HK-2 (cell line): ENCODE results near the gene MINDY3.
"Not testable (repeated sequence)": the region's sequence is repeated elsewhere in the genome, so short reads cannot be mapped to it uniquely, and the experiment has no call there.

Source experiments
- DNase-seq: peaks from one replicate; pipeline ENCODE4 v3.0.0-alpha.2; 2018; ENCODE audit not compliant: unreplicated experiment

MINDY3 gene

DNA sequence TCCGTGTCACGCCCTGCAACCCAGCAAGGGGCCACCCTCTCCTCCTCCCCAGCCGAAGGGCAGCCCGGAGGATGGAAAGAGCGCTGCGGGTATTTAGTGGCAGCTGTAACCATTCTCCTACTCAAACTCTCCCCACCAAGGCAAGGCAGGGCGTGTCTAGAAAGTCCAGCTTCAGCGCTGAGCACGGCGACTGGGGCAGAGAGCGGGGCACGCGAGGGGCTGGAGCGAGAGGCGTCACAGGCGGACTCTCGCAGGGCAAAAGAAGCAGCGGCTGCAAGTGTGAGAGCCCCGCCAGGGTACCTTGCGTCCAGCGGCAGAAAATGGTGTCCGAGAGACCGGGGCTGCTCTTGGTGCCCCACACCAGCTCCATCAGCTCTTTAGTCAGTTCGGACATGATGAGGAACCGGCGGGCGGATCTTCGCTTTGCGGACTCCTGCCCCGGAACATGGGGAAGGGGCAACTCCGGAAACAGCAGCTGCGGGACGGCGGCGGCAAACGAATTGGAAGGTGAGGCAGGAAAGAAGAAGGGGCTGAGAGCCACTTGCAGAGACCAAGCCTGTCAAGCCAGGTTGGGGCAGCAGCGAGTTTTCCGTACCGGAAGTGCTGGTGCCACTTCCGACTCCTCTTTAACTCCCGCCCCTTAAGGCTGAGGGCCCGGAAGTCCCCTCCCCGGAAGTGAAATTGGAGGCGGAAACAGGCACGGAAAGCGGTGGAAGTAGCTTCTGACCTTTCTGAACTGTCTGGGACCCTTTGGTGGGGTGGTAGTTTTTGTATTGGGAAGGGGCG, at the start of gene MINDY3:
TSS of gene MINDY3 (minus strand) at position 602 of the 786 bp plus-strand sequence. CDS start at position 394, 208 bp downstream.
- DNase-seq: peak; percentile 68

- DNase-seq: no peak
These were observed 41.6 kb upstream of the MINDY3 start for GRCh38 chr10:15901889-15902288.

GRCh38 chr10:15898046-15898445, 37.7 kb upstream of the MINDY3 start:
- DNase-seq: no peak

DNA sequence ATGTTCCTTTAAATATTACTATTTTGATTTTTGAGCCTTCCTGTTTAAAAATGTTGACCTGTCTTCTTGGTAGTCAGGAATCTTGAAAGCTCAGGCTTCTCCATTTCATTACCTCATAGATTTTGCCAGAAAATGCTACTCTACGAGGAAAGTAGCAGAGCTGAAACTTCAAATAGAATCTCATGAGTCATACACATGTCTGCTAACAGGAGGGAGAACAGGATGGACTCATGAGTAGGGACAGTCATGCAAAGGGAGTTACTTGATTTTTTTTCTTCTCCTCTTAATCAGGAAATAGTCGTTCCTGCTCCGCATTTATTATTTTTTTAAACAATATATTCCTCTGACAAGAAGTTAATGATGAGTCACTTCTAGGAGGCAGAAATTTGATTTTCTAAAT, 37.0 kb upstream of the MINDY3 start:
- DNase-seq: no peak

GRCh38 chr10:15896654-15897053, 36.3 kb upstream of the MINDY3 start:
- no peak for DNase-seq

GRCh38 chr10:15884447-15884846, 24.1 kb upstream of the MINDY3 start:
- no peak for DNase-seq

- no peak for DNase-seq
These were observed 21.2 kb upstream of the MINDY3 start for GRCh38 chr10:15881542-15881941.

GRCh38 chr10:15879663-15880062, 19.4 kb upstream of the MINDY3 start:
- no peak for DNase-seq

DNA sequence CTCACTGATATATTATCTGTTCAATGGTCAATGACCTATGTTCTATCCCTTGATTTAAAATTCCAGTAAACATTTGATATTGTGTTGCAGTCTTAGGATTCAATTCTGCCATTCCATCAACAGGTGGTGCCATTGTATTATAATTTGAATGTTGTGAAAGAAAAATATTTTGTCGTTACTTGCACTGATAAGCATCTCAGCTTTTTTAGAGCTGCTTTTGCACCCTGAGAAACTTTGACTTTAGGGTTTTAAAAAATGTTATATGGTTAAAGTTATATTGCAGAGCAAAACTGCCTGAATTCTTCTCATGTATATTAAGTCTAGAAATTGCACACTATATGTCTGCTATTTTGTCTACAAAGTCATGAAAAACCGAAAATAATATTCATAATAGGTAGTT, 18.8 kb upstream of the MINDY3 start:
- no peak for DNase-seq

DNA sequence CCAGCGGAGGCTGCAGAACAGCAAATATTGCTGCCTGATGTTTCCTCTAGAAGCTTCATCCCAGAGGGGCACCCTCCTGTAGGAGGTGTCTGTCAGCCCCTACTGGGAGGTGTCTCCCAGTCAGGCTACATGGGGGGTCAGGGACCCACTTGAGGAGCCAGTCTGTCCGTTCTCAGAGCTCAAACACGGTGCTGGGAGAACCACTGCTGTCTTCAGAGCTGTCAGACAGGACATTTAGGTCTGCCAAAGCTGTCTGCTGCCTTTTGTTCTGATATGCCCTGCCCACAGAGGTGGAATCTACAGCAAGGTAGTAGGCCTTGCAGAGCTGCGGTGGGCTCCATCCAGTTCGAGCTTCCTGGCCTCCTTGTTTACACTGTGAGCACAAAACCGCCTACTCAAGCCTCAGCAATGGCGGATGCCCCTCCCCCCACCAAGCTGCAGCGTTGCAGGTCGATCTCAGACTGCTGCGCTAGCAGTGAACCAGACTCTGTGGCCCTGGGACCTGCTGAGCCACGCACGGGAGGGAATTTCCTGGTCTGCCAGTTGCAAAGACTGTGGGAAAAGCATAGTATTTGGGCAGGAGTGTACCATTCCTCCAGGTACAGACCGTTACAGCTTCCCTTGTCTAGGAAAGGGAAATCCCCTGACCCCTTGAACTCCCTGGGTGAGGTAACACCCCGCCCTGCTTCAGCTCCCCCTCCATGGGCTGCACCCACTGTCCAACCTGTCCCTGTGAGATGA, 17.7 kb upstream of the MINDY3 start:
- no peak for DNase-seq

GRCh38 chr10:15876274-15876673, 16.0 kb upstream of the MINDY3 start:
- DNase-seq: not testable (repeated sequence)

GRCh38 chr10:15872645-15873044, 12.3 kb upstream of the MINDY3 start:
- DNase-seq: not testable (repeated sequence)

DNA sequence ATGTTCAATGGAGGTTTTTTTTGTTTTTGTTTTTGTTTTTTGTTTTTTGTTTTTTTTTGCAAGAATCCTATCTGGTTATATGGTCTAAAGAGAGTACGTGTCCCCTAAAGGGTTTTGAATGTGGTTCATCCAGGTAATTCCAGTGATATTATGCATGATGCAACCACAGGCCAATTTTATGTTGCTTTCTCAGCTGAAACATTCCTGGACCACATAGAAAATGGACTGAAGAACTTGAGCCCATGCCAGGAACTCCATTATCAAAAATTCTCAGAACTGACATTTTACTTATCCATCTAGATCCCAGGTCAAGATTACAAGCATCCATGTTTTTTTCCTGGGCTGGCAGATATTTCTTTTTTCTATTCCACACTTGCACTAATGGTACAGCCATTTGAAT, 11.5 kb upstream of the MINDY3 start:
- DNase-seq: no peak

- no peak for DNase-seq
These were observed 9.6 kb upstream of the MINDY3 start for GRCh38 chr10:15869935-15870334.

- DNase-seq: no peak
These were observed 7.7 kb upstream of the MINDY3 start for GRCh38 chr10:15868006-15868405.

DNA sequence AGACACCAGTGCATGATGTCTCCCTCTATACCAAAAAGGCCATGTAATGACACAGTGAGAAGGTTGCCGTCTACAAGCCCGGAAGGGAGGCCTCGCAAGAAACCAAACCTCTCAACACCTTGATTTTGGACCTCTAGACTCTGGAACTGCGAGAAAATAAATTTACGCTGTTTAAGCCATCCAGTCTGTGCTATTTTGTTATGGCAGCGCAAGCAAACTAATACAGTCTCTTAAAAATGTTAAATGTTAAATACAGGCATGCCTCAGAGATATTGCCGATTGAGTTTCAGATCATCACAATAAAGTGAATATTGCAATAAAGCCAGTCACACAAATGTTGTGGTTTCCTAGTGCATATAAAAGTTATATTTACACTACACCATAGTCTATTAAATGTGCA, 5.0 kb upstream of the MINDY3 start:
- DNase-seq: no peak

DNA sequence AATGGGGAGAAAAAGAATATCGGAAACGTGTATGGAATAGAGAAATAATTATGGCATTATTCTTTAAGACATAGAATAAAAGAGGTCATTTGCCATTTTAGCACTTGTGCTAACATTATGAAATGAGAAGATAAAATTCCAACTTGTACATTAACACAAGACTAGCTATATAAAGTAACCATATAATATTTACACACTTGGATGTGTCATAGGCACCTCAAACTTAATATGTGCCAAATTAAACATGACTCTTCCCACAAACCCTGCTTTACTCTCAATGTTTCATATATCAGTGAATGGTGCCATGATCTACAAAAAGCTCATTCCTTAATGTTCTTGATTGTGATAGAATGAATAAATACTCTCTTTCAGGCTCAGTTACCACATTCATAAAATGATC, 4.1 kb upstream of the MINDY3 start:
- DNase-seq: no peak

GRCh38 chr10:15863733-15864132, 3.4 kb upstream of the MINDY3 start:
- no peak for DNase-seq

- DNase-seq: no peak
These were observed 3.0 kb upstream of the MINDY3 start for GRCh38 chr10:15863323-15863722.

GRCh38 chr10:15860692-15861201, 440 bp upstream of the MINDY3 start:
- no peak for DNase-seq

DNA sequence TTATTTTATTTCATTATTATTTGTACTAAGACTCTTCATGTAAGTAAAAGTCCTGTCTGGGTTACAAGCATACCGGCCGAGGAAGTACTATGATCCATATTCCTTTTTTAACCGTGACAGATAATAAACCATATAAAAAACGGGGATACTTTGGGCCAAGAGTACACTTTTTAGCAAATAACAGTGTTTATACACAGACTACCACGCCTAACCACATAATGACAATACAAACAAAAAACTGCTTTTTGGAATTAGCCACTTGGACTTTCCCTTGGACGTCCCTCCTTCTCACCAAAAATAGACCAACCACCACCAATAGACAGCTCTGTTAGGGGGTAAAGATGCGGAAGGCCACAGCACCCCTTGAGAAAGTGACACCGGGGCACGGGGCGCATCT, 800 bp downstream of the MINDY3 start:
- DNase-seq: no peak

DNA sequence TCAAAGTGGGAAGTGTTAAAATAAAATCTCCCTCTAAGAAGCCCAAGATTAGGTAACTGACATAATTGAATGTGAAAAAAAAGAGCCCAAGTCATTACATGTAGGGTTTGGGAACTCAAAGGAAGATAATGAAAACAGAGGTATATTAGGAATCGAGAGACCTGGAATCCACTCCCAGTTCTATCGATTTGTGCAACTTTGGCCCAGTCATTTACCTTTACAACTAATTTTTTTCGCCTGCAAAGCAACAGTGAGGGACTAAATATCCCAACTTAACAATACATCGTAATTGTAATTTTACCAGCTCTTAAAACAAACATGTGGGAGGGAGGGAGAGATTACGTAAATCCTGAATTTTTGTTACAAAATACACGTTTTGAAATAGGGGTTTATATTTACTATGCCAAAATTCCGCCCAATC, 1.4 kb downstream of the MINDY3 start:
- no peak for DNase-seq

DNA sequence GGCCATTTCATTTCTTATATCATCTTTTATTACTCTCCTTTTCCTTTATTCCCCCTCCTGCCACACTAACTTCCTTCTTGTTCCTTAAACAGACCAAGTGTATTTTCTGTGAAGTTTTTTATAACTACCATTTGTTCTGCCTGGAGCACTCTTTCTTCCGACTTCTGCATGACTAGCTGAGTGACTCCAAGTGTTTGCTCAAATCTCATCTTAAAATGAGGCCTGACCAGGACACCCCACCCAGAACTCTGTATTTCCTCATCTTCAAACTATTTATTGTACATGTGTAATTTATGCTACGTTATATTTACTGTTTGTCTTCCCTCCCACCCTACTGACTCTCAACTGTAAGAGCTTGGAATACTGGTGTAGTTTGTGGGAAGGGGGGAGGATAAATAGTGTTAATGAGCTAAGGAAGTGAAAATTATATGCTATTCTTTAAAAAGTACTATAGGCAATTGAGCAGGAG, 3.2 kb downstream of the MINDY3 start:
- DNase-seq: no peak
